Tibial artery (tissue), 4 donors: ENCODE results near the gene LGALS14.
"Not testable (repeated sequence)": the region's sequence is repeated elsewhere in the genome, so short reads cannot be mapped to it uniquely, and the experiment has no call there.

Experiments used
- DNase-seq, 2 donors: peaks; one replicate each; pipeline ENCODE4 v3.0.0-alpha.2; 2019
- H3K27ac ChIP-seq, 2 donors: fragments of 200-600 bp; sonication (generic) in 1 of 2; 1 replicate in 1 of 2; 2 replicates in 1 of 2; pipeline ENCODE4 v1.5.1; 2018 to 2019; ENCODE audit warnings: mild to moderate bottlenecking in 1 of 2
- H3K27me3 ChIP-seq, 2 donors: fragments of 200-600 bp; sonication (generic) in 1 of 2; one replicate each; pipeline versions ENCODE4 v1.5.1 to v1.6.0; 2016 to 2019
- H3K36me3 ChIP-seq, 3 donors: fragments of 200-600 bp; sonication (generic) in 2 of 3; one replicate each; pipeline ENCODE4 v1.5.1; 2016 to 2019; ENCODE audit warnings: mild to moderate bottlenecking in 2 of 3
- H3K4me1 ChIP-seq, 4 donors: fragments of 200-600 bp; sonication (generic) in 2 of 4; 1 replicate in 3 of 4; 2 replicates in 1 of 4; pipeline ENCODE4 v1.5.1; 2016 to 2019
- H3K4me3 ChIP-seq, 2 donors: fragments of 200-600 bp; sonication (generic) in 1 of 2; 1 replicate in 1 of 2; 2 replicates in 1 of 2; pipeline ENCODE4 v1.5.1; 2018 to 2019; ENCODE audit warnings: mild to moderate bottlenecking in 2 of 2
- H3K9me3 ChIP-seq, 3 donors: fragments of 200-600 bp; sonication (generic) in 1 of 3; one replicate each; pipeline ENCODE4 v1.5.1; 2016 to 2019
- intact Hi-C: fragments of 100-400 bp; cut with DNase I; formaldehyde crosslinking; loops from one replicate; pipeline ENCODE4 v1.15.0; 2023; ENCODE audit warnings: low total_unique reads
- TF ChIP-seq, protein P1 (sequence below), 2 experiments: fragments of 200-600 bp in 1 of 2; fragments of 450-650 bp in 1 of 2; IDR thresholded peaks; one replicate each; pipeline ENCODE4 v1.5.1; 2017 to 2019; ENCODE audit warnings: antibody characterized with exemption in 2 of 2, mild to moderate bottlenecking in 1 of 2, moderate library complexity in 1 of 2

The LGALS14 gene

DNA sequence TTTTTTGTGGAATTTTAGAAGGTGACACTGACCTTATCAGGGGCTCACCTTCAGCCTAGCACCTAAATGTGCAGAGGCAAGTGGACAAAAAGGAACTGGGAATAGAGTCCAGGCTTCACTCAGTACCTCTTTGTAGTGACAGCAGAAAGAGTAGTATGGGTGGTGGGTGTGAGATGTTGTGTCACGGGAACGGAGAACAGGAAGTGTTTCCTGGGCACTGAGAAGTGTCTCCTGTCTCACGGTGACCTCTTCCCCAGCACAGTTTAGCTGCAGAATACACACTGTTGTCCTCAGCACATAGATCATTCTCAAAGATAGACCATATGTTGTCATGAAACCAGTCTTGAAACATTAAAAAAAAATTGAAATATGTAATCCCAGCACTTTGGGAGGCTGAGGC, 17.5 kb upstream of the LGALS14 start:
- no peaks in the 10 kb centered on the region for H3K27me3 ChIP-seq
- no peaks in the 10 kb centered on the region for H3K9me3 ChIP-seq
- intact Hi-C loops, result no loop called here
- TF ChIP-seq, protein P1, sequence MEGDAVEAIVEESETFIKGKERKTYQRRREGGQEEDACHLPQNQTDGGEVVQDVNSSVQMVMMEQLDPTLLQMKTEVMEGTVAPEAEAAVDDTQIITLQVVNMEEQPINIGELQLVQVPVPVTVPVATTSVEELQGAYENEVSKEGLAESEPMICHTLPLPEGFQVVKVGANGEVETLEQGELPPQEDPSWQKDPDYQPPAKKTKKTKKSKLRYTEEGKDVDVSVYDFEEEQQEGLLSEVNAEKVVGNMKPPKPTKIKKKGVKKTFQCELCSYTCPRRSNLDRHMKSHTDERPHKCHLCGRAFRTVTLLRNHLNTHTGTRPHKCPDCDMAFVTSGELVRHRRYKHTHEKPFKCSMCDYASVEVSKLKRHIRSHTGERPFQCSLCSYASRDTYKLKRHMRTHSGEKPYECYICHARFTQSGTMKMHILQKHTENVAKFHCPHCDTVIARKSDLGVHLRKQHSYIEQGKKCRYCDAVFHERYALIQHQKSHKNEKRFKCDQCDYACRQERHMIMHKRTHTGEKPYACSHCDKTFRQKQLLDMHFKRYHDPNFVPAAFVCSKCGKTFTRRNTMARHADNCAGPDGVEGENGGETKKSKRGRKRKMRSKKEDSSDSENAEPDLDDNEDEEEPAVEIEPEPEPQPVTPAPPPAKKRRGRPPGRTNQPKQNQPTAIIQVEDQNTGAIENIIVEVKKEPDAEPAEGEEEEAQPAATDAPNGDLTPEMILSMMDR (IDR thresholded peaks at IDR 0.05), result no peak
- no peak overlapping the region for H3K27ac ChIP-seq
- H3K36me3 ChIP-seq, result no peaks in the 10 kb centered on the region
- DNase-seq, result no peak
- H3K4me1 ChIP-seq, result no peaks in the 10 kb centered on the region
- H3K4me3 ChIP-seq, result no peak overlapping the region

DNA sequence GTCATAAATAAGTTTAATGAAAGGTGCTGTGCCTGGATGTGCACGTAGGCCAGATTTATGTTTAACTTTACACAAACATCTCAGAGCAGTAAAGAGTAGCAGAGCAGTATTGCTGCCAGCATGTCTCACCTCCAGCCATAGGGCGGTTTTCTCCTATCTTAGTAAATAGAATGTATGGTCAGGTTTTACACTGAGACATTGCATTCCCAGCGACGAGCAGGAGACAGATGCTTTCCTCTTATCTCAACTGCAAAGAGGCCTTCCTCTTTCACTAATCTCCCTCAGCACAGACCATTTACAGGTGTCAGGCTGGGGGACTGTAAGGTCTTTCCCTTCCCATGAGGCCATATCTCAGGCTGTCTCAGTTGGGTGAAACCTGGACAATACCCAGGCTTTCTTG, 15.6 kb upstream of the LGALS14 start:
- H3K4me3 ChIP-seq, intact Hi-C loops, H3K36me3 ChIP-seq, H3K27ac ChIP-seq, H3K4me1 ChIP-seq, H3K27me3 ChIP-seq, H3K9me3 ChIP-seq, DNase-seq: not testable (repeated sequence)

DNA sequence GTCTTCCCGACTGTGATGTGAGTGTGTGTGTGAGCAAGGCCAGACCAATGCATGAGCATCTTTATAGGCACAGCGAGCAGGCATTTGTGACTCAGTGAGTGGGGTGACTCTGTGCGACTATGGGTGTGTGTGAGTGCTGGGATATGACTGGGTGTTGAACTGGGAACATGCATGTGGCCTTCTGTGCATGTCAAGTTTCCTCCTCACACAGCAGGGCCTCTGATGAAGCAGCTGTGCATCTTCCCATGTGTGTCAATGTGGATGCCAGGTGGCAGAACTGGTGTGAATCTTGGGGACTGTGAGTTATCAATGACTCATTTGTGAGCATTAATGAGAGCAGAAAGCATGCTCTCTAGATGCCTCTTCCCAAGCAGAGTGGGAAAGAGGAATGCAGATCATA, 12.1 kb upstream of the LGALS14 start:
- DNase-seq, result no peak
- Histone ChIP-seq H3K9me3 (no peaks in the 10 kb centered on the region), H3K27ac (no peak overlapping the region), H3K36me3 (no peaks in the 10 kb centered on the region), H3K27me3 (no peaks in the 10 kb centered on the region), H3K4me1 (no peaks in the 10 kb centered on the region), H3K4me3 (no peak overlapping the region)
- TF ChIP-seq, protein P1 (IDR thresholded peaks at IDR 0.05), result no peak
- intact Hi-C loops, result no loop called here

DNA sequence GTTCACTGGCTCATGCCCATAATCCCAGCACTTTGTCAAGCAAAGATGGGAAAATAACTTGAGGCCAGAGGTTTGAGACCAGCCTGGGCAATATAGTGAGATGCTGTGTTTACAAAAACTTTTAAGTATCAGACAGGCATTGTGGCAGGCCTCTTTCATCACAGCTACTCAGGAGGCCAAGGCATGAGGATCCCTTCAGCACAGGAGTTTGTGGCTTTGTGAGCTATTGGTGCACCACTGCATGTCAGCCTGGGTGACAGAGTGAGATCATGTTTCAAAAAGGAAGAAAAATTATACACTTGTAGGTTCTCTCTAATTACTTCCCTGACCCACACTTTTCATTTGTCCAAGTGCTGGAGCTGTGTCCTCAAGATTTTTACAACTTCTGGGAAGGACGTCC, 11.5 kb upstream of the LGALS14 start:
- Histone ChIP-seq H3K4me1 (no peaks in the 10 kb centered on the region), H3K4me3 (no peak overlapping the region), H3K27ac (no peak overlapping the region), H3K36me3 (no peaks in the 10 kb centered on the region), H3K9me3 (no peaks in the 10 kb centered on the region), H3K27me3 (no peaks in the 10 kb centered on the region)
- intact Hi-C loops, result no loop called here
- no peak for DNase-seq
- TF ChIP-seq, protein P1 (IDR thresholded peaks at IDR 0.05), result no peak

DNA sequence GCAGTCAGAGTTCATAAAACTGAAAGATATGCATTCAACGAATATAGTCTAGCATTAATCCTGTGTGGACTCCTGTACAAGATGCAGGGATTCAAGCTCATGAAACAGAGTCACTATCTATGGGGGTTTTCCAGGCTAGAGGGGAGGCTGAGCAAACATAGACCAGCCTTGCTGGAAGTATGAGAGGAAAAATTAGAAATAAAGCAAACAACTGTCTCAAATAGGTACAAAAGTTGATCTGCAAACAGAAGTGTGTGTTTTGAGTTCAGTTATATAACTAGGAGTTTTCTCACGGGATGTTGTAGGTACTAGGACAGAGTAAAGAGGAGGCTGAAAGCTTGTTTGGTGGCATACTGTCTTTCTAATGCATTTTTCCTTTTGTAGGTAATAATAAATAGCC, 8.5 kb upstream of the LGALS14 start:
- intact Hi-C loops, result no loop called here

DNA sequence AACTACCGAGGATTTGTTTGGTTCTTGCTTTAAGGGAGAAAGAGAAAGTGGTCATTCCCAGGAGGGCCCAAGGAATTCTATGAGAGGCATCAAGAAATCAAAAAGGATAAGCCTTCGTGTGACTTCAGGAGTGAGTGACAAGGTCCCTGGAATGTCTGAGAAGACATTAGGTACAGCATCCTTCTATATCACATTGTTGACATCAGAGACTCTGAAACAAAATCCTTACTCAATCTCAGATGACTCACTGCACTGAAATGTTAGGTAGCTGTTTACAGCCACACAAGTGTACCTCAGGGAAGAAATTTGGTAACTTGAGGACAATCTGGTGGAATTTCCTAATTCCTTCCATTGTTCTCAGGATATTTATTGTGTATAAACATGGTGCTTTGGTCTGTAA, 7.9 kb upstream of the LGALS14 start:
- H3K36me3 ChIP-seq, result no peaks in the 10 kb centered on the region
- no peaks in the 10 kb centered on the region for H3K9me3 ChIP-seq
- no peaks in the 10 kb centered on the region for H3K27me3 ChIP-seq
- DNase-seq, result no peak
- intact Hi-C loops, result no loop called here
- H3K27ac ChIP-seq, result no peak overlapping the region
- H3K4me3 ChIP-seq, result no peak overlapping the region
- TF ChIP-seq, protein P1 (IDR thresholded peaks at IDR 0.05), result no peak
- H3K4me1 ChIP-seq, result no peaks in the 10 kb centered on the region

More for the DNA sequence above, 8.5 kb upstream of the LGALS14 start:
- TF ChIP-seq, protein P1 (IDR thresholded peaks at IDR 0.05), result no peak
- Histone ChIP-seq H3K4me1 (no peaks in the 10 kb centered on the region), H3K27ac (no peak overlapping the region), H3K27me3 (no peaks in the 10 kb centered on the region), H3K36me3 (no peaks in the 10 kb centered on the region), H3K4me3 (no peak overlapping the region), H3K9me3 (no peaks in the 10 kb centered on the region)
- no peak for DNase-seq
